ENCODE results near the gene FCHSD2. TPM values are rescaled to one million over a fixed set of nuclear protein-coding genes. Genes with fewer than 3 reads are reported as not detected.

Gene FCHSD2
- total and polyA plus RNA-seq, 9 donors, result 18.6 to 68.5 (median 53.8) TPM

DNA sequence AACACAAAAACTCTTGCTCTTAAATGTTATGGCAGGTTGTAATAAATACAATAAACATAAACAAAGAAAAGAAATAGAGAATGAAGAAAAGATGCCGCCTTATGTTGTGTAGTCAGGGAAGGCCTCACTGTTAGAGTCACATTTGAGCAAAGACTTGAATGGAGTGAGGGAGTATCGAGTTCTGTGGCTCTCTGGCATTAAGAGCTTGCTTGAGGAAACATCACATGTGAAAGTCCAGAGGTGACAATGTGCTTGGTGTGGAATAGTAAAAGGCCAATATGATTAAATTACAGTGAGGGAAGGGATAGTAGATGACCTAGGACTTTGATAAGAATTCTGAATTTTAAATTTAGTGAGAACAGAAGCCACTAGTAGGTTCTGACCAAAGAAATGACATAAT lies 188.5 kb downstream of the FCHSD2 start:
- no peak overlapping the region for H3K4me3 ChIP-seq
- no peaks in the 10 kb centered on the region for H3K9me3 ChIP-seq
- no peaks in the 10 kb centered on the region for H3K36me3 ChIP-seq
- intact Hi-C loops (cut with DNase I), result no loop called here
- no peak for TF ChIP-seq EP300 (IDR thresholded peaks at IDR 0.05)
- TF ChIP-seq, protein P1, sequence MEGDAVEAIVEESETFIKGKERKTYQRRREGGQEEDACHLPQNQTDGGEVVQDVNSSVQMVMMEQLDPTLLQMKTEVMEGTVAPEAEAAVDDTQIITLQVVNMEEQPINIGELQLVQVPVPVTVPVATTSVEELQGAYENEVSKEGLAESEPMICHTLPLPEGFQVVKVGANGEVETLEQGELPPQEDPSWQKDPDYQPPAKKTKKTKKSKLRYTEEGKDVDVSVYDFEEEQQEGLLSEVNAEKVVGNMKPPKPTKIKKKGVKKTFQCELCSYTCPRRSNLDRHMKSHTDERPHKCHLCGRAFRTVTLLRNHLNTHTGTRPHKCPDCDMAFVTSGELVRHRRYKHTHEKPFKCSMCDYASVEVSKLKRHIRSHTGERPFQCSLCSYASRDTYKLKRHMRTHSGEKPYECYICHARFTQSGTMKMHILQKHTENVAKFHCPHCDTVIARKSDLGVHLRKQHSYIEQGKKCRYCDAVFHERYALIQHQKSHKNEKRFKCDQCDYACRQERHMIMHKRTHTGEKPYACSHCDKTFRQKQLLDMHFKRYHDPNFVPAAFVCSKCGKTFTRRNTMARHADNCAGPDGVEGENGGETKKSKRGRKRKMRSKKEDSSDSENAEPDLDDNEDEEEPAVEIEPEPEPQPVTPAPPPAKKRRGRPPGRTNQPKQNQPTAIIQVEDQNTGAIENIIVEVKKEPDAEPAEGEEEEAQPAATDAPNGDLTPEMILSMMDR (IDR thresholded peaks at IDR 0.05), result no peak
- no peak for TF ChIP-seq POLR2A (IDR thresholded peaks at IDR 0.05)
- WGBS, 3 donors, result 96 to 98% (median 97%) methylated on average over 2 of the region's 2 CpGs
- no peaks in the 10 kb centered on the region for H3K27me3 ChIP-seq
- H3K27ac ChIP-seq, result no peak overlapping the region
- H3K4me1 ChIP-seq (ENCODE audit: insufficient read depth), result no peaks in the 10 kb centered on the region
- no peak for DNase-seq

DNA sequence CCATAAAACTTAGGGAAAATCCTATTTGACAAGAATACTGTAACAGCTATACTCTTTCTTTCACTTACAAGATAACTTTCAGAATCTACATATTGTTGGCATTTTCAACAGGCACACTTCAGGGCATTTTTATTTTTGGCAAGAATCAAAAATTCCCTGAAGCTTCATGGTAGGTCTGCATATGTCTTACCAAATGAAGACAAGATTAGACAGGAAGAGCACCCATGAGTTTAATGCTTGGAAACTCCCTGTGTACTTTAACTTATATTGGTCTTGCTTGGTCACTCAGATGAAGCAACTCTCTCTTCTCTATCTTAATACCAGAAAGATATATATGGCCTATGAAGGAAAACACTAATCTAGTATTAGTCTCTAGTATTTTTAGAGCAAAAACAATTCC lies 190.2 kb downstream of the FCHSD2 start:
- no peaks in the 10 kb centered on the region for H3K36me3 ChIP-seq
- DNase-seq, result no peak
- no peaks in the 10 kb centered on the region for H3K4me1 ChIP-seq (ENCODE audit: insufficient read depth)
- no peak overlapping the region for H3K4me3 ChIP-seq
- intact Hi-C loops (cut with DNase I), result no loop called here
- H3K27me3 ChIP-seq, result no peaks in the 10 kb centered on the region
- H3K9me3 ChIP-seq, result no peaks in the 10 kb centered on the region
- H3K27ac ChIP-seq, result no peak overlapping the region
- no peak for TF ChIP-seq POLR2A (IDR thresholded peaks at IDR 0.05)
- TF ChIP-seq, protein P1 (IDR thresholded peaks at IDR 0.05), result no peak
- no peak for TF ChIP-seq EP300 (IDR thresholded peaks at IDR 0.05)

DNA sequence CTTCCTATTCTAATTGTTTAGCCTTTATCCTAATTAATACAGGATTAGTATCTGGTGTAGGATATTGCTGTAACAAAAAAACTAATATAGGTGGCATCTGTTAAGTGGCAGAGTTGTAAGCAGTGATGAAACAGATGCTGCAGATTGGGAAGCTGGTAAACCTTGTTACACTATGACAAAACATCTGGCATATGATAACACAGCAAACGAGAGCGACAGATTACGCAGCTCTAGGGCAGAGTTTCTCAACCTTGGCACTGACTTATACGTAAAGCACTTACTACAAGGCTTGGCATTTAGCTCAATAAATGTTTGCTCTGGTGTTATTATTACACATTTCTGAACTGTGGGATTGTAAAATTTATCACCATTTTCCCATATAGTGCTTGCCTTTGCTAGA lies 190.9 kb downstream of the FCHSD2 start:
- intact Hi-C loops (cut with DNase I), result no loop called here
- Histone ChIP-seq H3K4me1 (ENCODE audit: insufficient read depth) (no peaks in the 10 kb centered on the region), H3K36me3 (no peaks in the 10 kb centered on the region), H3K27ac (no peak overlapping the region), H3K4me3 (no peak overlapping the region), H3K27me3 (no peaks in the 10 kb centered on the region), H3K9me3 (no peaks in the 10 kb centered on the region)
- 85 to 92% (median 92%) methylated on average over 4 of the region's 4 CpGs for WGBS, 3 donors
- TF ChIP-seq POLR2A (IDR thresholded peaks at IDR 0.05), result no peak
- TF ChIP-seq, protein P1 (IDR thresholded peaks at IDR 0.05), result no peak
- DNase-seq, result no peak

DNA sequence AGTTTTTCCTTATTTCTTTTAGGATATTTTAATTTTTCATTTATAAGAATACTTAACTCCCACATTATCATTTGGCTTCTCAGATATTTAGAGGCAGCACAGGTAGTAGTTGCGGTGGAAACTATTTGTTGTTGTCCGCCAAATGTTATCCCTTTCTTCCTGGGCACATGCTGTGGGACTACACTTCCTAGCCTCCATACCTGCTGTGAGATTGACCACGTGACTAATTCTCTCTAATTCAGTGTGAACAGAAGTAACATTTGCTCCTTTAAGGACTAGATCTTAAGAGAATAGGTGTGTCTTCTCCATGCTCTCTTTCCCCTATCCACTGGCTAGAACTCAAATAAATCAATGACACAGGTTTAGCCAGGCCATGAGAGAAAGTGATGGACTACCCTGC lies 191.4 kb downstream of the FCHSD2 start:
- no peak overlapping the region for H3K4me3 ChIP-seq
- H3K27ac ChIP-seq, result no peak overlapping the region
- DNase-seq, result no peak
- no peaks in the 10 kb centered on the region for H3K36me3 ChIP-seq
- H3K4me1 ChIP-seq (ENCODE audit: insufficient read depth), result no peaks in the 10 kb centered on the region
- WGBS, 3 donors, result 93 to 98% (median 97%) methylated on average over 3 of the region's 3 CpGs
- intact Hi-C loops (cut with DNase I), result no loop called here
- no peak for TF ChIP-seq EP300 (IDR thresholded peaks at IDR 0.05)
- TF ChIP-seq POLR2A (IDR thresholded peaks at IDR 0.05), result no peak
- TF ChIP-seq, protein P1 (IDR thresholded peaks at IDR 0.05), result no peak
- no peaks in the 10 kb centered on the region for H3K27me3 ChIP-seq
- H3K9me3 ChIP-seq, result no peaks in the 10 kb centered on the region

DNA sequence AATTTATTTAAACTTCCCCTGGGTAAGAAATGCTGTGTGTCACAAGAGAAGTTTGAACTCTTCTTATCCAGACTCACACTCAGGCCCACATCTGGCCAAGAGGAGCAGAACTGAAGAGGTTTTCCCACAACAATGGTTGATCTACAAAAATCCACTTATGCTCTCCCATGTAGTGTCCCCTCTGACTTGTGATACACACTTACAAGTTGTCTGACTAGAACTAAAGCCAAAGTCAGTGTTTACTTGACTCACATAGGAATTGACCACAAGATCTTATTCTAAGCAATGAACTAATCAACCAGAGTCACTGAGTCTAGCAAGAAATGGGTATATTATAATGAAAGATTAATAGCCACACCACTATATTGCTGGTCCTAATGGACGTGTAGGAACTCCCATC lies 194.9 kb downstream of the FCHSD2 start:
- H3K27ac ChIP-seq, result no peak overlapping the region
- TF ChIP-seq POLR2A (IDR thresholded peaks at IDR 0.05) (no peak), EP300 (IDR thresholded peaks at IDR 0.05) (no peak)
- TF ChIP-seq, protein P1 (IDR thresholded peaks at IDR 0.05), result no peak
- DNase-seq, result no peak
- no peaks in the 10 kb centered on the region for H3K36me3 ChIP-seq
- H3K27me3 ChIP-seq, result no peaks in the 10 kb centered on the region
- H3K4me1 ChIP-seq (ENCODE audit: insufficient read depth), result no peaks in the 10 kb centered on the region
- no peaks in the 10 kb centered on the region for H3K9me3 ChIP-seq
- intact Hi-C loops (cut with DNase I), result no loop called here
- H3K4me3 ChIP-seq, result no peak overlapping the region
- 93 to 98% (median 96%) methylated on average over 1 of the region's 1 CpG for WGBS, 3 donors
